Hematopoietic multipotent progenitor cell (in vitro differentiated cells): ENCODE measurements around the gene DDX50. TPM values are rescaled to one million over a fixed set of nuclear protein-coding genes. Genes with fewer than 3 reads are reported as not detected.
"Not testable (repeated sequence)": the region's sequence is repeated elsewhere in the genome, so short reads cannot be mapped to it uniquely, and the experiment has no call there.

Source experiments
- DNase-seq, 3 donors: peaks; one replicate each; pipeline ENCODE4 v3.0.0-alpha.2; 2011 to 2015; ENCODE audit warnings: low read depth in 2 of 3, low spot score in 2 of 3
- total RNA-seq: library from RNA; depleted of rRNA; stranded (reverse); fragments of >200 nt; gene quantifications from one replicate; pipeline ENCODE4 v1.2.3, GENCODE V29; 2012

Gene DDX50
- 22.6 TPM for total RNA-seq

DNA sequence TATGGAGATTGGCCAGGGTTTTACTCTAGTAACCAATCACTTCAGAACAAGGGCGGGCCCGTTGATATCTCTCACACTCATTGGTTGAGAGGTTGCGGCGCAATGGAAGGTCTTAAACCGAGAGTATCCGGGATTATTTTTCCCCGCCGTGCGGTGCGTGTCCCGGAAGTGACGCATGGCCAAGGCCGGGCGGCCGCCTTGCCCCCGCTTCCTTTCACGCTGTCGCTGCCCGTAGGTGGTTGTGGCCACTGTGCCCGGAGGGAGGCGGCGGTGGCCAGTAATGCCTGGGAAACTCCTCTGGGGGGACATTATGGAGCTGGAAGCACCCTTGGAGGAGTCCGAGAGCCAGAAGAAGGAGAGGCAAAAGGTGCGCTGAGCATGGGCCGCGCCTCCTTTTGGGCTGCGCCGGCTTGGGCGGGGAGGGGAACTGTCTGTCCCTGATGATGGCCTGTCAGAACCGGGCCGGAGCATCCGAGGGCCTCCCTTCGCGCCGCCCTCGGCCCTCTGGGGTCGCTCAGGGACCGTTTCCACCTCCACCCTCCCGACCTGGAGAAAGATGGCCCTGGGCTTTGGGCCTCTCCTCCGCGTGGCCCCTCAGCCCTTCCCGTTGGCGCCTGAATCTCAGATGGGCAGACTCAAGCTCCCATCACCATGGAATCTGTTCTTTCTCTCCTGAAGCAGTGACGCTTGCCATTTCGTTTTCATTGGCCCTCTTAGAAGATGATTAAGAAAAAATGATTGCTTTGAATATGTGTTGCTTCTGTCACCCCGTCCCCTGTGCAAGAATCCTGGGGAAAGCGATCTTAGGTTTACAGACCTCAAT is at the start of gene DDX50:
TSS of gene DDX50 (plus strand) at position 211 of the 823 bp plus-strand sequence. CDS start at position 281, 70 bp downstream.
- DNase-seq: peak; percentile 85 to 100 (median 98)

DNA sequence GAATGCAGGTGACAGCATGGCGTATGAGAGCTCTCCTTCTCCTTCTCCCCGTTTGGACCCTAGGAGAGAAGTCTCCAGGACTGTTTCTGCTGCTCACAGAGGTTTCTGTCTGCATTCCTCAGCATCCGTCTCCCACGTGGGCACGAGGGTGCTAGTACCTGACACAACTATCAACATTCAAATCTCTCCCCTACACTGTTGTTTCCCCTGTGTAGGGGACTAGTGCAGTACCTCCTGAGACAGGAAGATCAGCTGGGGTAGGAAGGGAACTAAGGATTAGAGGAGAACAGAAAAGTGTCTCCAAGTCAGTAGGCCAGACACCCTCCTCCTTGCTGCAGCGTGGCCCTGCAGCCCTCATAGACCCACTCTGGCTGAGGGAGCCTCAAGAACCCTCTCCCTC is 44.8 kb upstream of the DDX50 start:
- DNase-seq: no peak

DNA sequence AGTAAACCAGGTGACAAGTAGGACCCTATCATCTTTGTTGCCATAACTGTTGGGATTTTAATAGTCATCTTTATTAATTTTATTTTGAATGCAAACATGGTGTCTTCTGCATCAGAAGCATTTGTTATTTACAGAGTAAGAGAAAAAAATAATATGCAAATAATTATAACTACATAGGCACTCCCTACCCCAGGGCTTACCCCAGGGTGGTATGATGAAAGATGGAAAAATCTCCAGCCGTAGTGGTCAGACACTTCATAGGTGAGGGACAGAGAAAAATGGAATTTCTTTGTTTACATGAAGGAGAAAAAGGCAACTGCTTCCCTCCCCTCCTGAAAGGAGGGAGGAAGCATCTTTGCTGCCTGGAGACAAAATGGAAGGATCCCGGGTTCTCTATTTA is 44.1 kb upstream of the DDX50 start:
- DNase-seq: no peak

DNA sequence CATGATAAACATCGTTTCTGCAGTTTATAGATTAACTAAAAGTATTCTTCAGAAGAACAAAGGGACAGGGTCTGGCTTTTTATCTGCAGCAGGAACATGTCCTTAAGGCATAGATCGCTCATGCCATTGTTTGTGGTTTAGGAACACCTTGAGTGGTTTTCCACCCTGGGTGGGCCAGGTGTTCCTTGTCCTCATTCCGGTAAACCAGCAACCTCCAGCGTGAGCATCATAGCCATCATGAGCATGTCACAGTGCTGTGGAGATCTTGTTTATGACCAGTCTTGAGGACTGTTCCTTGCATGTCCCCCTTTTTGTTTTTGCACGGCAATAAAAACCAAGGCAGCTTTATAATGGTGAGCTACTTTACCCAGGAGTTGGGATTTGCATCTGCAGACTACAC is 39.9 kb upstream of the DDX50 start:
- peak in 2 of 3 donors; percentile 3 to 34 for DNase-seq

DNA sequence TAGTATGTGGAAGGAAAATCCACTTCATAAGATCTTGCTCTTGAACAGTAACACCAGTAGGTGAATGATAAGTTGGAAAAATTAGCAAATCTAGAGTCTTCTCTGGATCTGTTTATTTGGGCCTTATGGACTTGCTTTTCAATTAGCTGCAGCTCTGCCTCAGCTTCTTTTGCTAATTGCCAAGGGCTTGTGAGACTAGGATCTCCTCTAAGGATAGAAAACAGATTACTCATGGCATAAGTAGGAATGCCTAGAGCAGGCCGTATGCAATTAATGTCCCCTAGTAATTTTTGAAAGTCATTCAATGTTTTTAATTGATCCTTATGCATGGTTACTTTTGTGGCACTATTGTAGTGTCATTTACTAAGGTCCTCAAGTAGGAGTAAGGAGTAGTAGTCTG is 36.5 kb upstream of the DDX50 start:
- no peak for DNase-seq

- DNase-seq: not testable (repeated sequence)
These were observed 32.9 kb upstream of the DDX50 start for GRCh38 chr10:68868173-68868572.

- no peak for DNase-seq
These were observed 31.5 kb upstream of the DDX50 start for GRCh38 chr10:68869623-68870022.

DNA sequence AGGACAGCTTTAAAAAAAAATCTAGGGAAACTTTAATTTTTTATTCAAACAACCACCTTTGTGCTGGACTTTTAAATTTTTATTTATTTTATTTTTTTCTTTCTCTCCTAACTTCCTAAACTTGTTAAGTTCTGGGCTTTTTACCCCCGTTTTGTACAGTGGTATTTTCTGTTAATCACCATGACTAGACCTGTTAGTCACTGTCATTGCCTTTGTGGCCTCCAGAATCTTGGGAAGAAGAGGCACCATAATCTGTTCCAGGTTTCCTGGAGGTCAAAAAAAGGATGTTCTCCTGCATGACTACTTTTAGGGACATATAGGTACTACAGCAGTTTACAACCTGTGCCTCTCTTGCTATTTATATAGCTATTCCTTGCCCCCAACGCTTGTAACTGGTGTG is 31.1 kb upstream of the DDX50 start:
- no peak for DNase-seq

DNA sequence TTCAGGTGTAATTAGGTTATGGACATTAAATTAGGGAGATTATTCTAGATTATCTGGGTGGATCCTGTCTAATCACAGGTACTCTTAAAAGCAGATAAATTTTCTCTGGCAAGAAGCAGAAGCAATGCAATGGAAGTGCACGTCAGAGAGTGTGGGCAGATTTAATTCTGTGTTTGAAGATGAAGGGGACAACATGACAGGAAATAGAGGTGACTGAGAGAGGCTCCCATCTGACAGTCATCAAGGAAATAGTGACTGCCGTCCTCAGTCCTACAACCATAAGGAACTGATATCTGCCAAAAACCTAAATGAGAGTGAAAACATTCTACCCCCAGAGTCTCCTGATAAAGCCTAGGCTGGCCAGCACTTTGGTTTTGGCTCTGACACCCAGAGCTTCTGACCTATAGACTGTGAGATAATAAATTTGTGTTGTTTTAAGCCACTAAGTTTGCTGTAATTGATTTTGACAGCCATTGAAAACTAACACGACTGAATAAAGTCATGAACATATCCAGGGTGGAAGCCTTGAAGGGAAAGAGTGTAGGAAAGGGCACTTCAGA is 30.5 kb upstream of the DDX50 start:
- DNase-seq: no peak

- DNase-seq: no peak
These were observed 29.9 kb upstream of the DDX50 start for GRCh38 chr10:68871105-68871711.

- DNase-seq: no peak
These were observed 29.3 kb upstream of the DDX50 start for GRCh38 chr10:68871731-68872342.

DNA sequence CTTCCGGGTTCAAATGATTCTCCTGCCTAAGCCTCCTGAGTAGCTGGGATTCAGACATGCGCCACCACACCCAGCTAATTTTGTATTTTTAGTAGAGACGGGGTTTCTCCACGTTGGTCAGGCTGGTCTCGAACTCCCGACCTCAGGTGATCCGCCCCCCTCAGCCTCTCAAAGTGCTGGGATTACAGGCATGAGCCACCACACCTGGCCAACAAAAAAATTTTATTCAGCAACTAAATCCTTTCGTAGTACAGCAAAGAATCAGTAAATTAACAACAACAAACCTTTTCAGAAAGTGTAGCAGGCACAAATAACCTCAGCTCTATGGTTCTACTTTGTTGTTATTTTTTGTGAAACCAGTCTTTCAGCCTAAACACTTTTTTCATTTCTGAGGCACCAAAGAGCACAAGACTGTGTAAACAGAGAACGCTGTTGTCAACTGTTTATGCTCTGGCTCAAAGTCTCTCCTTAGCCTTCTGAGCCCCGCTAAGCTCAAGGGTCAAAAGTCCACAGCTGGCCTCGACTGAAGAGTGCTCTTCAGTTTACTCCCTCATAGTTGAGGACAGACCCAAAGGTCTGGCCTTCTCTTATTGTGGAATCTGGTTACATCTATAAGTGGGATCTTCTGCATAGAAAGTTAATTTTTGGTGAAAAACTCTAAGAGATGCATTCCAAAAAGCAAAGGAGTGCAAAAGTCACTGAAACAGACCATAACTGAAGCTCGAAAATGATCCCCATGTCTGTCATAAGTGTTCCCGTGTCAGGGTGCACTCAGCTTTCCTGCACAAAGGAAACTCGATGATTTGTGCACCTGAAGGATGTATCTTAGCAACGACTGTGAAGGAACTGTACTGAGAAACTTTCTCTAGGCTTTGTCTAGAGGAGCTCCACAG is 24.6 kb upstream of the DDX50 start:
- DNase-seq: no peak

DNA sequence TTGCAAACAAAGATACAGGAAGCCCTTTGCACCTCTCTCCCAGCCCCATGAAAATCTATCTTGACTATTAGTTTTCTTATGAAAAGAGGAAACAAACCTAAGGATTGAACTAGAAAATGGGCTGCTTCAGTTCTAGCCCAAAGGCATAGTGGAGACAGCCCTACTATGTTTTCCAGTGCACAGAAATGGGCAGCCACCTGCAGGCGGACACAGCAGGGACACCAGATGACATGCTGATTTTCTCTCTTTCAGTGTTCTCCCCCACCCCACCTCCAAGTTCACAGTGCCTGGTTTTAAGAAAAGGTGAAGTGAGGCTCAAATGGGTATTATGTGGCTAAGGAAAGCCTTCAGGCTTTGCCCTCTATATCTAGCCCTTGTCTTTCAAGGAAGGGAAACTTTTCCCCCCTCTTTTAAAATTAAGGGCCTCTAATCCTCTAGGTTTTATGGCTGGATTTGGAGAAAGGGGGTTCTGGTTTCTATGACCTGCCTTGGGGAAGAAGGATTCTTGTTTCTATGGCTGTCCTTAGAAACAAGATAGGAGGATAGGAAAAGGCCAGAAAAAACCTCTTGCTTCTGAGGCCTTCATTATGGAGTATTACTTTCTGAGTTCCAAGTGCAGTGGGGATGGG is 23.5 kb upstream of the DDX50 start:
- DNase-seq: no peak

DNA sequence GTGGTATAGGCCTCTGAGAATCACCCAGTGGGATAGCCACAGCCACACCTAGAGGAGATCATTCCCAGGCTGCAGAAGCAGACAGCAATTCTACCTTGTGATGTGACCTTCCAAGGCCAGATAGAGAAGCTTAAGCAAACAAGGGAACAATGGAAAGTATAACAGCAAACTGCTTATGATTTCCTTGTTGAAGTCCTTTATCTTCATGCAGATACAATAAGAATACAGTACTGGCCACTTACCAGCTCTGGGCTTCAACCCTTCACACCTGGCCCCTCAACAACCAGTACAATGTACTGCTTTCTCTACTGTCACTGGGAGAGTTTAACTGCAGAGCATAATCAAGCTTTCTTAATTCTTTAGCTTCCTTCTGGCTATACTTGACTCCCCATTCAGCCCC is 22.6 kb upstream of the DDX50 start:
- DNase-seq: no peak

DNA sequence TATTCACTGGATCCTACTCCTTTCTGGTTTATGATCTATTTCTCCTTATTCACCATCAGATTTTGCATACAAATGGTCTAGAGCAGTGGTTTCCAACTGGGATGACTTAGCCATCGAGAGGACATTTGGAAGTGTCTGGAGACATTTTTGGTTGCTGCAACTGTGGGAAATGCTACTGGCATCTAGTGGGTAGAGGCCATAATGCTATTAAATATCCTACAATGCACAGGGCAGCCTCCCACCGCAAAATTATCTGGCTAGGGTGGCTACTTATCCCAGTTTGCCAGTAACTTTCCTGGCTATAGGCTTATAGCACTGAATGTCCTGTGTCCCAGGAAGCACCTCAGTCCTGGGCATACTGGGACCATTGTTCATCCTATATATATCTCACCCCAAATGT is 21.5 kb upstream of the DDX50 start:
- DNase-seq: no peak

DNA sequence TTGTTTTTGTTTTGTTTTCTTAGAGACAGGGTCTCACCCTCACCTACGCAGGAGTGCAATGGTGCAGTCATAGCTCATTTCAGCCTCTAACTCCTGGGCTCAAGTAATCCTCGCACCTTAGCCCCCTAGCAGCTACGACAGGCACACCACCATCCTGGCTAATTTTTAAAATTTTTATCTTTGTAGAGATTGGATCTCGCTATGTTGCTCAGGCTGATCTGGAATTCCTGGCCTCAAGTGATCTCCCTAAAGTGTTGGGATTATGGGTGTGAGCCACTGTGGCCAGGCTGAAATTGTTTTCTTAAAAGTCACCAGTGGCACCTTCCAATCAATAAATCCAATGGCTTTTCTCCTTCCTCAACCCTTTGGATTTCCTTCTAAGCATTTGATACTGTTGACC is 20.9 kb upstream of the DDX50 start:
- DNase-seq: no peak

GRCh38 chr10:68895041-68895440 is 6.1 kb upstream of the DDX50 start:
- no peak for DNase-seq

- peak in 2 of 3 donors; percentile 60 to 80 for DNase-seq
These were observed 3.8 kb upstream of the DDX50 start for GRCh38 chr10:68897336-68897741.

- DNase-seq: no peak
These were observed 1.8 kb upstream of the DDX50 start for GRCh38 chr10:68899186-68899745.
